A549 (cell line): ENCODE measurements around the gene FKBP3. TPM values are rescaled to one million over a fixed set of nuclear protein-coding genes. Genes with fewer than 3 reads are reported as not detected.

Experiments
- ATAC-seq, 2 experiments: fragments of 200-7000 bp in 1 of 2; fragments of >200 bp in 1 of 2; cut with Nextera tagmentation in 1 of 2; cut with Tn5 transposase in 1 of 2; 3 replicates each; pipeline versions ENCODE4 v1.8.0 to v1.9.1; 2018 to 2020; ENCODE audit warnings: mild to moderate bottlenecking in 1 of 2, moderate library complexity in 1 of 2
- CTCF ChIA-PET: fragments of 300-600 bp; sonication (Branson Sonifier 250); formaldehyde crosslinking; extraction: SDS; loops from one replicate; lab custom pipeline; 2021; ENCODE audit warnings: antibody characterized with exemption, inconsistent platforms; lab: Yijun Ruan, JAX
- POLR2A ChIA-PET: fragments of 350-600 bp; formaldehyde crosslinking; extraction: SDS; loops from one replicate; lab custom pipeline; 2021; ENCODE audit warnings: antibody characterized with exemption, inconsistent platforms; lab: Yijun Ruan, JAX
- DNase-seq, 2 experiments: peaks; one replicate each; pipeline versions ENCODE4 v3.0.0 to v3.0.0-alpha.2; 2011 to 2016; ENCODE audit warnings: low read depth in 1 of 2, low spot score in 1 of 2
- FAIRE-seq: peaks from 2 replicates; lab custom pipeline; 2011; peaks lifted over from hg19 to GRCh38; lab: Jason Lieb, UNC
- H3K27ac ChIP-seq, 2 experiments: fragments of >200 bp; sonication (Bioruptor Twin); formaldehyde crosslinking; 3 replicates each; pipeline ENCODE4 v1.5.1; 2016 to 2017
- H3K4me1 ChIP-seq: fragments of >200 bp; sonication (Bioruptor Twin); formaldehyde crosslinking; 3 replicates; pipeline ENCODE4 v1.6.1; 2016
- H3K4me2 ChIP-seq: fragments of >200 bp; sonication (Bioruptor Twin); formaldehyde crosslinking; 3 replicates; pipeline ENCODE4 v1.6.1; 2016
- H3K4me3 ChIP-seq: fragments of >200 bp; sonication (Bioruptor Twin); formaldehyde crosslinking; 3 replicates; pipeline ENCODE4 v1.5.1; 2016
- H3K9me3 ChIP-seq: fragments of >200 bp; sonication (Bioruptor Twin); formaldehyde crosslinking; 3 replicates; pipeline ENCODE4 v1.6.1; 2016
- BCL3 ChIP-seq: fragments of >200 bp; sonication (Bioruptor Twin); formaldehyde crosslinking; IDR thresholded peaks from 3 replicates; pipeline ENCODE4 v1.6.1; 2016
- CBX2 ChIP-seq: fragments of 200-600 bp; sonication (generic); IDR thresholded peaks from 2 replicates; pipeline ENCODE4 v1.6.1; 2016; ENCODE audit warnings: low read depth, mild to moderate bottlenecking, borderline replicate concordance
- CBX8 ChIP-seq: fragments of 200-600 bp; sonication (generic); IDR thresholded peaks from 2 replicates; pipeline ENCODE4 v1.6.1; 2016
- CHD2 ChIP-seq: fragments of 150-350 bp; IDR thresholded peaks from 2 replicates; pipeline ENCODE4 v1.6.1; 2014; ENCODE audit warnings: low read length; ENCODE audit not compliant: partially characterized antibody
- EHF ChIP-seq: fragments of 250-450 bp; sonication (Bioruptor Pico); IDR thresholded peaks from 2 replicates; pipeline ENCODE4 v1.5.0; 2020; ENCODE audit warnings: mild to moderate bottlenecking
- ELK1 ChIP-seq: fragments of 150-350 bp; IDR thresholded peaks from 2 replicates; pipeline ENCODE4 v1.6.1; 2014; ENCODE audit warnings: low read depth, mild to moderate bottlenecking, low read length
- HDAC2 ChIP-seq: fragments of 200-600 bp; sonication (generic); IDR thresholded peaks from 2 replicates; pipeline ENCODE4 v1.6.1; 2016
- HEYL ChIP-seq: fragments of 250-450 bp; sonication (Bioruptor Pico); IDR thresholded peaks from 2 replicates; pipeline ENCODE4 v1.8.0; 2021; ENCODE audit warnings: mild to moderate bottlenecking, moderate library complexity
- HOXA7 ChIP-seq: fragments of 250-450 bp; sonication (Bioruptor Pico); IDR thresholded peaks from 2 replicates; pipeline ENCODE4 v1.5.0; 2020; ENCODE audit warnings: mild to moderate bottlenecking, moderate library complexity
- JUN ChIP-seq, 2 experiments: fragments of >200 bp; sonication (Bioruptor Twin); formaldehyde crosslinking; IDR thresholded peaks; 2 replicates in 1 of 2; 3 replicates in 1 of 2; pipeline ENCODE4 v1.6.1; 2016 to 2017
- NFE2L2 ChIP-seq: fragments of 150-350 bp; conservative IDR thresholded peaks from 2 replicates; pipeline ENCODE4 v1.6.1; 2014; ENCODE audit warnings: low read length
- POLR2A ChIP-seq: IDR thresholded peaks from 2 replicates; pipeline ENCODE4 v1.6.1; 2012; ENCODE audit warnings: mild to moderate bottlenecking, low read length
- SMC3 ChIP-seq: fragments of >200 bp; sonication (Bioruptor Twin); formaldehyde crosslinking; IDR thresholded peaks from 3 replicates; pipeline ENCODE4 v1.6.1; 2018; ENCODE audit warnings: inconsistent platforms
- ZC3H11A ChIP-seq: fragments of 450-650 bp; IDR thresholded peaks from 2 replicates; pipeline ENCODE4 v1.6.1; 2014; ENCODE audit warnings: antibody characterized with exemption, mild to moderate bottlenecking
- WGBS: methylation state at CpG from one replicate; pipeline ENCODE4 v1.1.6; 2017; ENCODE audit errors: missing lambda C conversion rate; 5-methylcytosine and 5-hydroxymethylcytosine counted together
- polyA plus RNA-seq, 4 experiments: library from polyadenylated mRNA; depleted of rRNA in 3 of 4; stranded (reverse); fragments of >200 nt; fragmentation: RNase III in 1 of 4; extraction: RNeasy Plus Mini Kit Qiagen cat#74134 plus additional on column Dnase treatment in 1 of 4; gene quantifications; 2 replicates in 3 of 4; 3 replicates in 1 of 4; pipeline ENCODE4 v1.2.3, GENCODE V29; 2011 to 2017
- small RNA-seq, 6 experiments: library from RNA; depleted of rRNA; stranded (forward); fragments of <200 nt; gene quantifications; one replicate each; pipeline ENCODE3, GENCODE V24; 2012
- TF ChIP-seq, protein P1 (sequence below): fragments of 200-600 bp; sonication (generic); IDR thresholded peaks from 2 replicates; pipeline ENCODE4 v1.6.1; 2016; ENCODE audit warnings: antibody characterized with exemption, mild to moderate bottlenecking, moderate library complexity
- TF ChIP-seq, protein P2 (sequence below): IDR thresholded peaks from 2 replicates; pipeline ENCODE4 v1.6.1; 2012
- TF ChIP-seq, protein P3 (sequence below): fragments of 450-650 bp; IDR thresholded peaks from 2 replicates; pipeline ENCODE4 v1.6.1; 2014; ENCODE audit warnings: antibody characterized with exemption
- TF ChIP-seq, protein P4 (sequence below): IDR thresholded peaks from 2 replicates; pipeline ENCODE4 v1.6.1; 2012

Gene FKBP3
- polyA plus RNA-seq, 2 of the 4 experiments (the other 2 are of a cell fraction) = 158 to 202 TPM

GRCh38 chr14:45066667-45067066 is 67.6 kb downstream of the FKBP3 start (continued):
- TF ChIP-seq, protein P1, sequence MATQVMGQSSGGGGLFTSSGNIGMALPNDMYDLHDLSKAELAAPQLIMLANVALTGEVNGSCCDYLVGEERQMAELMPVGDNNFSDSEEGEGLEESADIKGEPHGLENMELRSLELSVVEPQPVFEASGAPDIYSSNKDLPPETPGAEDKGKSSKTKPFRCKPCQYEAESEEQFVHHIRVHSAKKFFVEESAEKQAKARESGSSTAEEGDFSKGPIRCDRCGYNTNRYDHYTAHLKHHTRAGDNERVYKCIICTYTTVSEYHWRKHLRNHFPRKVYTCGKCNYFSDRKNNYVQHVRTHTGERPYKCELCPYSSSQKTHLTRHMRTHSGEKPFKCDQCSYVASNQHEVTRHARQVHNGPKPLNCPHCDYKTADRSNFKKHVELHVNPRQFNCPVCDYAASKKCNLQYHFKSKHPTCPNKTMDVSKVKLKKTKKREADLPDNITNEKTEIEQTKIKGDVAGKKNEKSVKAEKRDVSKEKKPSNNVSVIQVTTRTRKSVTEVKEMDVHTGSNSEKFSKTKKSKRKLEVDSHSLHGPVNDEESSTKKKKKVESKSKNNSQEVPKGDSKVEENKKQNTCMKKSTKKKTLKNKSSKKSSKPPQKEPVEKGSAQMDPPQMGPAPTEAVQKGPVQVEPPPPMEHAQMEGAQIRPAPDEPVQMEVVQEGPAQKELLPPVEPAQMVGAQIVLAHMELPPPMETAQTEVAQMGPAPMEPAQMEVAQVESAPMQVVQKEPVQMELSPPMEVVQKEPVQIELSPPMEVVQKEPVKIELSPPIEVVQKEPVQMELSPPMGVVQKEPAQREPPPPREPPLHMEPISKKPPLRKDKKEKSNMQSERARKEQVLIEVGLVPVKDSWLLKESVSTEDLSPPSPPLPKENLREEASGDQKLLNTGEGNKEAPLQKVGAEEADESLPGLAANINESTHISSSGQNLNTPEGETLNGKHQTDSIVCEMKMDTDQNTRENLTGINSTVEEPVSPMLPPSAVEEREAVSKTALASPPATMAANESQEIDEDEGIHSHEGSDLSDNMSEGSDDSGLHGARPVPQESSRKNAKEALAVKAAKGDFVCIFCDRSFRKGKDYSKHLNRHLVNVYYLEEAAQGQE = no peak
- TF ChIP-seq JUN (IDR thresholded peaks at IDR 0.05) = no peak
- TF ChIP-seq CBX2 = no peak
- TF ChIP-seq, protein P2, sequence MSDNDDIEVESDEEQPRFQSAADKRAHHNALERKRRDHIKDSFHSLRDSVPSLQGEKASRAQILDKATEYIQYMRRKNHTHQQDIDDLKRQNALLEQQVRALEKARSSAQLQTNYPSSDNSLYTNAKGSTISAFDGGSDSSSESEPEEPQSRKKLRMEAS = no peak
- TF ChIP-seq HDAC2 = no peak
- TF ChIP-seq, protein P3, sequence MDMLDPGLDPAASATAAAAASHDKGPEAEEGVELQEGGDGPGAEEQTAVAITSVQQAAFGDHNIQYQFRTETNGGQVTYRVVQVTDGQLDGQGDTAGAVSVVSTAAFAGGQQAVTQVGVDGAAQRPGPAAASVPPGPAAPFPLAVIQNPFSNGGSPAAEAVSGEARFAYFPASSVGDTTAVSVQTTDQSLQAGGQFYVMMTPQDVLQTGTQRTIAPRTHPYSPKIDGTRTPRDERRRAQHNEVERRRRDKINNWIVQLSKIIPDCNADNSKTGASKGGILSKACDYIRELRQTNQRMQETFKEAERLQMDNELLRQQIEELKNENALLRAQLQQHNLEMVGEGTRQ = no peak
- no peak for TF ChIP-seq CBX8
- no peak for TF ChIP-seq EHF (CRISPR knock-in tag)
- TF ChIP-seq, all 56 proteins: peak for 0

GRCh38 chr14:45065956-45066355 is 68.3 kb downstream of the FKBP3 start:
- H3K9me3 ChIP-seq = no peaks in the 10 kb centered on the region
- no peak overlapping the region for H3K4me2 ChIP-seq
- no peak overlapping the region for H3K27ac ChIP-seq
- CTCF ChIA-PET = interaction anchor here (1.0 to 1.4 kb wide), 2 partner anchors 14 to 152 kb away, joined by 4 read pairs; no protein-coding TSS in a partner anchor
- H3K4me3 ChIP-seq = no peak overlapping the region
- WGBS = 88% methylated on average over 2 of the region's 2 CpGs
- FAIRE-seq (no peak), ATAC-seq (no peak), DNase-seq (no peak)
- no peaks in the 10 kb centered on the region for H3K4me1 ChIP-seq
- TF ChIP-seq SMC3 (no peak), HEYL (CRISPR knock-in tag) (no peak), ELK1 (no peak), CHD2 (no peak), POLR2A (no peak), ZC3H11A (no peak), NFE2L2 (no peak), BCL3 (no peak), HOXA7 (CRISPR knock-in tag) (no peak)
- TF ChIP-seq, protein P4, sequence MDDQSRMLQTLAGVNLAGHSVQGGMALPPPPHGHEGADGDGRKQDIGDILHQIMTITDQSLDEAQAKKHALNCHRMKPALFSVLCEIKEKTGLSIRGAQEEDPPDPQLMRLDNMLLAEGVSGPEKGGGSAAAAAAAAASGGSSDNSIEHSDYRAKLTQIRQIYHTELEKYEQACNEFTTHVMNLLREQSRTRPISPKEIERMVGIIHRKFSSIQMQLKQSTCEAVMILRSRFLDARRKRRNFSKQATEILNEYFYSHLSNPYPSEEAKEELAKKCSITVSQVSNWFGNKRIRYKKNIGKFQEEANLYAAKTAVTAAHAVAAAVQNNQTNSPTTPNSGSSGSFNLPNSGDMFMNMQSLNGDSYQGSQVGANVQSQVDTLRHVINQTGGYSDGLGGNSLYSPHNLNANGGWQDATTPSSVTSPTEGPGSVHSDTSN = no peak
- POLR2A ChIA-PET = no interaction called here

Small RNA genes lying within 50 kb of the gene (small RNA-seq; reads per million reads assigned to genes)
- 0 reads per million in 6 experiments for gene RF00151
- gene SNORD127 = 144 to 25,569 (median 918) reads per million in 6 experiments

Other genes starting within 250 kb of the FKBP3 start
- 8.3 and 10.0 TPM in 2 replicates for gene KLHL28, start 172.5 kb downstream of the FKBP3 start, polyA plus RNA-seq (2011; rRNA removed)
- 3.1 to 3.4 TPM (median 3.4 TPM) in 3 replicates for gene KLHL28, start 172.5 kb downstream of the FKBP3 start, polyA plus RNA-seq (2017; fragmentation: RNase III; extraction: RNeasy Plus Mini Kit Qiagen cat#74134 plus additional on column Dnase treatment)
- 17.6 and 18.9 TPM in 2 replicates for gene TOGARAM1, start 172.3 kb downstream of the FKBP3 start, polyA plus RNA-seq (2011; rRNA removed)
- gene TOGARAM1, start 172.3 kb downstream of the FKBP3 start, polyA plus RNA-seq (2017; fragmentation: RNase III; extraction: RNeasy Plus Mini Kit Qiagen cat#74134 plus additional on column Dnase treatment) = 6.7 to 8.4 TPM (median 7.6 TPM) in 3 replicates
- 47.3 and 57.5 TPM in 2 replicates for gene PRPF39, start 50.4 kb downstream of the FKBP3 start, polyA plus RNA-seq (2011; rRNA removed)
- 24.4 to 25.5 TPM (median 24.5 TPM) in 3 replicates for gene PRPF39, start 50.4 kb downstream of the FKBP3 start, polyA plus RNA-seq (2017; fragmentation: RNase III; extraction: RNeasy Plus Mini Kit Qiagen cat#74134 plus additional on column Dnase treatment)
- gene FANCM, start 1.4 kb upstream of the FKBP3 start, polyA plus RNA-seq (2011; rRNA removed) = 5.7 and 8.8 TPM in 2 replicates
- 5.7 to 7.0 TPM (median 6.1 TPM) in 3 replicates for gene FANCM, start 1.4 kb upstream of the FKBP3 start, polyA plus RNA-seq (2017; fragmentation: RNase III; extraction: RNeasy Plus Mini Kit Qiagen cat#74134 plus additional on column Dnase treatment)
- 28.0 and 38.0 TPM in 2 replicates for gene MIS18BP1, start 118.7 kb upstream of the FKBP3 start, polyA plus RNA-seq (2011; rRNA removed)
- 24.2 to 28.5 TPM (median 26.1 TPM) in 3 replicates for gene MIS18BP1, start 118.7 kb upstream of the FKBP3 start, polyA plus RNA-seq (2017; fragmentation: RNase III; extraction: RNeasy Plus Mini Kit Qiagen cat#74134 plus additional on column Dnase treatment)